T-helper 1 cell (primary cell): ENCODE results near the gene PTPN5.

Source experiments
- DNase-seq, 5 donors: peaks; one replicate each; pipeline ENCODE4 v3.0.0-alpha.2; 2012 to 2020

Gene PTPN5

DNA sequence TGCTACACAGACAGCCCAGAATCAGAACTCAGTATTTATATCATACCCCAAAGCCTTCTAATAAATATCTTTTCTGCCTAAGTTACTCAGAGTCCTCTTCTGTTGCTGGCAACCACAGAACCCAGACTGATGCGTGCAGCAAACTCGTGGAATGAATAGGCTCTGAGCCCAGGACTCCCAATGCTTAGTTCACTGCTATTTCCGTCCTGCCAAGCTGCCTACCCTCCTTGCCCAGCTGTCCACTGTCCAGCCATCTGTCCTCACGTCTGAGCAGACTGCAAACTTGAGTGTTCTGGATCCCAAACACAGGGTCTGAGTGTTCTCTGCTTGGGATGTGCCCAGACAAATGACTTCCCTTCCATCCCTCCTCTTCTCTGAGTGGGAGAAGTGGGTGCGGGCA, 19.4 kb downstream of the PTPN5 start:
- no peak for DNase-seq

DNA sequence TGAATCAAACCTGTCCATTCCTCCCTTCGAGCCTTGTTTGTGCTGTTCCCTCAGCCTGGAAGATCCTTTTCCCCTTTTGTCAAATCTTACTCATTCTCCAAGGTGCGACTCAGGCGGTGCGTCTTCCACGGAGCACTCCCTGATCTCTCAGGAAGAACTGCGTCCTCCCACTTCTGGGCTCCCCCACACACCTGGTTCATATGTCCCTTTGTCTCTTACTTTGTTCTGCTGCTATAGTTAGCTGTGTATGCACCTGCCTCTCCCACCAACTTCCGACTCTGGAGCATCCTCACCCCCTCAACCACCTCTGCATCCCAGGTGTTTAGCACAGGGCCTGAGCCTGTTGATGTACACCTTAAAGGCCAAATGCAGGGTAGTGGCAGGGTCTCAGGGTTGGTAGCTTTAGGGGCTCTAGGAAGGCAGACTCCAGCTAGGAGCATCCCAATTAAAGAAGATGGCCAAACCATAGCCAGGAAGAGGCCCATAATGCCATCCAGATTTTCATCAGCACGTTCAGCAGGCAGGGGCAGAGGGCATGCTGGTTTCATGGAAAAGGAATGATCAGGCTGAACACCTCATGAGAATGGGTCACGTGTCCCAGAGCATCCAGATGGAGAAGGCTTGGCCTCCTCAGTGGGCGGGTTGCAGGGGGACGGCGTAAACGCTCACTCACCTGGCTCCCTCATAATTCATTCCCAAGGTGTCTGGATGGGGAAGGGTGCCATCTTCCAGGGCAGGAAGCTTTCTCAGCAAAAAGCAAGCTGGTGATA, 20.1 kb downstream of the PTPN5 start:
- no peak for DNase-seq

DNA sequence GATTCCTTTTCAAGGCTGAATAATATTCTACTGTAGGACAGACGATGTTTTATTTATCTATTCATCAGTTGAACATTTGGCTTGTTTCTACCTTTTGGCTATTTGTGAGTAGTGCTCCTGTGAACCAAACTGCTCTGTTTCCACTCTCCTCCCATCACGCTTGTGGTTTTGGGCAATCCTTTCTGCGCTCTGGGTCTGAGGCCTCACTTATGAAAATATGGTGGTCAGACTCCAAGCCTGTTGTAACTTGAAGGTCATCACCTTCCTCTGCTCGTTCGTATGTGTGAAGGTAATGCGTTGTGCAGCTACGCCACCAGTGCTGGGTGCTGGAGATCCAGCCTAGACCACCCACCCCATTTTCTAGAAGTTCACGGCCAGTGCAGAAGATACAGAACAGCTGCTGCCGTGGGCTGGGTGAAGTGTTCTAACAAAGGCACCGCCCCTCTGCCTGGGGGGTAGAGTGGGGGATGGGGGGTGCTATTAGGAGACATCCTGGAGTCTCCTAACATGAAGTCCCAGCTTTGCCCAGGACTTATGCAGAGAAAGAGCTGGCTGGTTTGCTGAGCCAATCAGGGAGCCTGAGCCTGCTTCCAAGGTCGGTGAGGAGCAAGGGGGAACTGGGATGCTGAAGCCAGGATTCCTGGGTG, 21.0 kb downstream of the PTPN5 start:
- no peak for DNase-seq

DNA sequence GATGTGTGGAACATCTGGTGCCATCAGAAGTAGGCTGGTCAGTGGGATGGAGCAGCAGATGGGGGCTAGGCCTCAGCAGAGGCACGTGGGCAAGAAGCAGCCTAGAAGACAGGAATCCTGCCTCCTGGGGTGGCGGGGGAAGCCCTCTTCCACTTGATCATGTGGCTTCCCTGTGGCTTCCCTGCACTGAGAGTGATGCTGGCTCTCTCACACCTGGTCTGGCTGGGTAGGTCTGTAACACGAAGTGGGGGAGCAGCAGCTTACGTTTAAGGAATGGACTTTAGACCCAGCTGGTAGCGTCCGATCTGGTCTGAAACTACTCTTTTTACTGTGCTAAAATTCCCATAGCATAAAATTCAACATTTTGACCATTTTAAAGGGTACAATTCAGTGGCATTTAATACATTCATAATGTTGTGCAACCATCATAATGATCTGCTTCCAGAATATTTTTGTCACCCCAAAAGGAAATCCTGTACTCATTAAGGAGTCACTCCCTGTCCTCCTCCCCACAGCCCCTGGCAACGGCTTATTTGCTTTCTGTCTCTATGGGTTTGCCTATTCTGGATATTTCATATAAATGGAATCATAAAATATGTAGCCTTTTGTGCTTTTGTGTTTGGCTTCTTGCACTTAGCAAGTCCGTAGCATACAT, 21.7 kb downstream of the PTPN5 start:
- DNase-seq = no peak

DNA sequence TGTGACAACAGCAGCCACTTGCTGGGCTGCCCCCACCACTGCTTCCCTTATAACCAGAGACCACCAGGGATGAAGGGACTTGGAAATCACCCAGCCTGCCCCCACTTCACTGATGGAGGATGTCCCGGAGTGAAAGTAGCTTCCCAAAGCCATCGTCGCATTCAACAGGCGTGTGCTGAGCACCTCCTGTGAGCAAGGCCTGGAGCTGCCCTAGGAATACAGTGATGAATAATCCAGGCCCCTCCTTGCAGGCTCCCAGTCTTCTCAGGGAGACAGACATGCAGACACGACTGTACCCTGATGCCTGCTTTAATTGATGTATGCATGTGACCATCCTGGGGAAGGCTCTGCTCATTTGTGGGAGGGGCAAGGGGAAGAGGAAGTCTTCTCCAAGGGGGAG, 22.6 kb downstream of the PTPN5 start:
- DNase-seq = no peak

DNA sequence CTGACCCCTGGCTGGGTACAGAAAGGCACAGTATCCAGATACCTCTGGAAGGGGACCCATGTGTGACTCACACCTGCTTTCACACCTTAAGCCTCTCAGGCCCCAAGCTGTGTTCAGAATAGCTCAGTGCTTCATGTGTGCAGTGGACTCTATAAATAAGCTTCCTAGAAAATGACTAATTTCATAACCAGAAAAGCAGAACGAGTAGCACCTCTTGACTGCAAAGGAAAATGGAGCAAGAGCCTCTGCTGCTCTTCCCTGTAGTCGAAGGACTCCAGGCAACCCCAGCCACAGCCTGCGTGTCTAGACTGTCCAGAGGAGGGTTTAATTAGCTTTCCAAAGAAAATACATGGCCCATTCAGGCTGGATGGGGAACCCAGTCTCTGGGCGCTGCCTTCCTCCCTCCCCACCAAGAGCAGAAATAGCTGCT, 23.1 kb downstream of the PTPN5 start:
- DNase-seq = peak in 1 of 5 donors; percentile 68

DNA sequence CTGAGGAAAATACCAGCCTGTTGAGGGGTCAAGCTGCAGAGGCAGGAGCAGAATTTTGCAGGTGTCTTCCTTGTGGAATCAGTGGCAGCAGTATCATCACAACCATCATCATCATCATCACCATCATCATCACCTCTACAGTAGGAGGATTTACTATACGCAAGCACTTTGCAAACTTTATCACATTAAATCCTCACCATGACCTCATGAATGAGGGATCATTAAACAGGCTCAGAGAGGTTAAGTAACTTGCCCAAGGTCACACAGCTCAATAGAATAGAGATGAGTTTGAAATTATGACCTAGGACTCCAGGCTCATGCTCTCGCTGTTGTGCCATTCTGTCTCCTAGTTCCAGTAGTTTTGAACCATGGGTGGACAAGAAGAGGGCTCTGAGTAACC, 25.6 kb downstream of the PTPN5 start:
- no peak for DNase-seq

DNA sequence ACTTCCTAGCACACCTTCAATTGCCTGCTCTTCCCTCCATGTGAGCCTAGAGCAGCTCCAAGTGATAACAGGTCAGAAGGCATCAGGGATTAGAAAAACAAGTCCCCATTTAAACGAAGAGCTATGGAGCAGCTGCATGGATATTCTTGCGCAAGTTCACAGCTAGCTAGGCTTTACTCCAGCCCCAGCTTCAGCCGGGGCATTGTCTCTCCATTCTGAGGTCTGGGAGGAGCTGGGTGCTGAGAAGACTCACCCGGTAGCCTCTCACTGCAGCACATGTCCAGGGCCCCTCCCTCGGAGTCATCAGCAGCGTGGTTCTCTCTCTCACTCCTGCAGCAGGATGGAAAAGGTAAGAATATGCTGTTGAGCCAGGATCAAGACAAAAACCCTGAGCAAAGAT, 26.0 kb downstream of the PTPN5 start:
- DNase-seq = no peak

DNA sequence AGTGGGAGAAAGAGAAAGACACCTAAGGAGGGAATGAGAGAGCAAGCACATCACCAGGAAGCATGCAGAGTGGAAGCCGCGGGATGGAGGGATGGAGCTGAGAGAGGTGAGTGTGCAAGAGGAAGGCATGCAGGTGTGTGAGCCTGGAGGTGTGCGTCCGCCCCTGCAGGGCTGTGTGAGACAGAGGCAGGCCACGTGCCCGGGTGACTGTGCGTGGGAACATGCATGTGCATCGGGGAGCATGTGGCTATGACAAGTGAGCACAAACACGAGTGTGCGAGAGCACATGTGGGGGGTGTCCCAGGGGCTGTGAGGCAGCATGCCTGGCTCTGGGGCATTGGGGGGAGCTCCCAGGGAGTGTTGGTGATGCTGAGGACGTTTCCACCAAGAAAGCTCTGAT, 29.9 kb downstream of the PTPN5 start:
- DNase-seq = no peak

DNA sequence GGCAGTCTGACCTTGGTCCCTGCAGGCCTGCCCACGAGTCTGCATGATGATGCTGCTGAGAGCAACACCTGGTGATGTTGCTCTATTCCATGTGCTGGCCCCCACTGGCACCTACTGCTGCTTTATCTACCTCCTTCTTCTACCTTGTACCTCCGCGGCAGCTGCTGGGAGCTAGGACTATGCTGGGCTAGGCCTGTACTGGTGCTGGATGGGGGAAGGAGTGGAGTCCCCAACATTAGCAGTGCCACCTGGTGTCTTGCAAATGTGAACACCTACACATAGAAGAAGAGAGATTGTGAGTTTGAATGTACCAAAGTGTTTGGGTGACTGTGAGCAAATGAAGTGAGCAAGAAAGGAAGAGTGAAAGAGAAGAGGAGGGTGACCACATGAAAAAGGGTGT, 30.5 kb downstream of the PTPN5 start:
- DNase-seq = no peak

DNA sequence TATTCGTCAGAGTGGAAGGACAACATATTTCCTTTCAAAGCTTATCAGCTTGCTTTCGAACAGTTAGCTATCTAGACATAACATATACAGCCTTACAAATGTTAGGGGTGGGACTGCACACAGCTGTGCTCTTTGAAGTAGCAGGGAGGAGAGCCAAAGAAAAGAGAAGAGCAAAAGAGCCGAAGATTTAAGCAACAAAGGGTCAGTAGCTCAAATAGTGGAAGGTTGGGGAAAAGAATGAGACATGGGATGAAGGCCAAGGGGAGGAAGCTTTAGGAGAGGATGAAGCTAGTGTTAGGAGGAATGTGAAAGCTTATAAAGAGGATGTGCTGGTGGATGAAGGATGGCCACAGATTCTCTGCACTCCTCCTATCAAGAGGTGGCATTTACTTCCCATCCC, 33.8 kb downstream of the PTPN5 start:
- DNase-seq = no peak

DNA sequence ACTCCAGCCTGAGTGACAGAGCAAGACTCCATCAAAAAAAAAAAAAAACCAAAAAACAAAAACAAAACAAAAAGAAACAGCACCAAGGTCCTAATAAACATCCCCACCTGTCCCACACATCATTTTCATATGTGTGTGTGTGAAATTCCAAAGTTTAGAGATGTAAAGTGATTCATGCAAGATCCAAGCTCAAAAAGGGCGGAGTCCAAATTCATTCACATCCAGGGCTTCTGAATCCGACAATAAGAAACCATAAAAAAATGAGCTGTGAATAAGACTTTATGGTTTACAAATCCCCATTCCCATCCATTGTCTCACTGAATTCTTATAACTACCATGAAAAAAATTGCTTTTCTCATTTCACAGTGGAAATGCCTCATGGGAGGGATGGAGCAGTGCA, 34.7 kb downstream of the PTPN5 start:
- DNase-seq = no peak

DNA sequence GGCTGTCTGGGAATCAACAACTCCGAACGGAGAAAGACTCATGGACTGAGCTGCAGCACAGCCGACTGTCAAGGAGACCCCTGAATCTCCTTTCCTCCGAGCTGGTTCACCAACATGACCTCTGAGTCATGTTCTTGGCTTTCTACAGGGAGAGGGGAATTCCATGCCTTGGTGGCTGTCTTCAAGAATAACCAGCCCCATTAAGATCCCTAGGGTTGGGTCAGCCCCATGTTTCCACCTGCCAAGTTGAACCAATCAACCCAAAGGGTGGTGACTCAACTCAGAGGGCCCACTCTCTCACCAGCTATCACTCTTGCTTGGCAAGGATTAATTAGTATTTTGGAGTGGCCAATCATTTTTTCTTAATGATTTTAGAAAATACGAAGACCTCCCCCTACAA, 37.3 kb downstream of the PTPN5 start:
- DNase-seq = no peak

DNA sequence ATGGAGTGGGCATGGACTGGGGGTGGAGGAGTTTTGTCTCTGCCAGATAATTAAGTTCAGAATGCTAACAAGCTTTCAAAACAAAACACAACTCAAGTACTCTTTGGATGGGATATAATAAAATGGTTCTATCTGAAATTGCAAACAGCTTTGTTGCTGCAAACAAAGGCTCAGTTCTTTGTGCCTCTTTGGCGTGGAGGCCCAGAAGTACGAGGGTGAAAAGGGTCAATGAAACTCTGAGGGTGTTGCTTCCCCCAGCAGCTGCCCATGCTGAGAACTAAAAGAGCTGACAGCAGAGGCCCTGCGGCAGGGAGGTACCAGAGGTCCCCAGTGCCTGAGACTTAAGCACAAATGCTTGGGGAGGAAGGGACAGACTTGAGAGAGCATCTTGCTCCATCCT, 39.1 kb downstream of the PTPN5 start:
- no peak for DNase-seq

DNA sequence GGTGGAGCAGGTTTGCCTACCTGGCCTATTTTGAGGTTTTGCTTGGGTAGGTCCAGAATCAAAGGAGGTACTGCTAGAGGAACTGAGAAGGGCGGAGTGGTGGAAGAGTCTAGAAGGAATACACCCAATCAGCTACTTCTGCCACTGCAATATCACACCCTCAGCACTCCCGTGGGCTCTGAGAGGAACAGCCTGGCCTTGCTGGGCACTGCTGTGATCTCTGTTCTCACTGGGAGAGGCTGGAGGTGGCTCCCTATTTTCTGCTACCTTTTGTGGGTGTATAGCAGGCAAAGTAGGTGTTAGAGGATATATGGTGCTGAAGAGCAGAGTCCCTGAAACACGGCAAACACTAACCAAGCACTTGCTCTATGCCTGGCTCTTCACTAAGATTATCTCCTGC, 40.7 kb downstream of the PTPN5 start:
- DNase-seq = no peak

DNA sequence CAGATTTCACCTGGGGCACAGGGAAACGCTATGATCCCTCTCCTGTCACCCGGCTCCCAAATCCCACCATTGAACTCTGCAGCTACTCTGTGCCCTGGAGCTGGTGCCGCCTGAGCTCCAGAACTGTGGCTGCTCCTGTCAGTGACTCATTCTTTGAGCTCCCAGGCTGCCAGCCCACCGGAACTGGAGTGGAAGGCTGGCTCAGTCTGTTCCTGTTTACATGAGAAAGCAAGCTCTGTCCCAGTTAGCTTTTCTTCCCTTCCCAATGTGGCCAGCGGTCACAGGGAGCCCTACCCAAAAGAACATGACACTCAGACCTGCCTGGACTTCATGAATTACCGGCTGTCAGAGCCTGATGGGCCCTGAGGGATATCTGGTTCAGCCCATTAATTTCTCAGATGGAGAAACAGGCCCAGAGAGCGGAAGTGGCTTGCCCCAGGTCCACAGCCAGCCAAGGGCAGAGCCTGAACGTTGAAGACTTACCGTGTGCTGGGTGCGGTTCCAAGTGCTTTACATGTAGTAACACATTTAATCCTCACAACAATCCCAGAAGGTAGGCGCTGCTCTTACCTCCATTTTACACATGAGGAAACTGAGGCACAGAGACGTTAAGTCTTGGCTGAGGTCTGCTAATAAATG, 41.8 kb downstream of the PTPN5 start:
- no peak for DNase-seq

DNA sequence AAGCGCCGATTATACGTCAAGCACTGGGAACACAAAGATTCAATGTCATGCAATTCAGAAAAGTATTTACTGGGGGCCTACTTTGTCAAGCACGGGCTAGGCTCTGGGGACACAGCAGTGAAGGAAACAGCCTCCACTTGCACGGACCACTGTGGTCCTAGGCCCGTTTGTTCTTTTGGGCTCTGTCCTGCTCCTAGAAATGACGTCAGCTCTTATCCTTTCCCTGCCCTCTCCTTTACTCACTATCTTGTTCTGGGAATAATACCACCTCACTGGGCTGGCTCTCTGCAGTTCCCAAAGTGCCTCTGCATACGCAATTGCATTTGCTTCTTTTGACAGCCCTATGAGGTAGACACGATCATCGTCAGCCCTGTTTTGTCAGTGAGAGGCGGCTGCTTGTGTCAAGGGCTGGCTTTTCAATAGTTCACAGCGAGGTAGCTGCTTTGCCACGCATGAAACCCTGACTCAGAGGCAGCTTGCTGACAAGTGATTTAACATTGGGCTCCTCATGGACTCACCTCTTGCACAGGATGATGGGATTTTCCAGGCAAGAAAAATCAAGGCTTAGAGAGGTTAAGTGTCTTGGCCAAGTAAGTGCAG, 42.7 kb downstream of the PTPN5 start:
- DNase-seq = no peak

DNA sequence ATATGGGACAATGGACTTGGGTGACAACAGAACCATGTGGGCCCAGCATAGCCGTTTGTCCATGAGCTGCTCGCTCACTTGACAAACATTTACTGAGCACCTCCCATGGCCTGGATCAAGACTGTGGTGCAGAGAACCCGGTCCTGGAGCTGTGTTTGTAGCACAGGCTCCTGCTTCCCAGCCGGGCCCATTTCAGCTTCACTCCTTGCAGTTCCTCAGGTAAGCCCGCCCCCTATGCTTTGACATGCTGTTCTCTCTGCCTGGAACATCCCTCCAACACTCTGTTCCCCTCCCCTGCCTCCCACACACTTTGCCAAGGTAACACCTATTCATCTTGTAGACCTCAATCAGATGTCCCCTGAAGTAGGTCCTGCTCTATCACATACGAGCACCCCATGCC, 46.3 kb downstream of the PTPN5 start:
- DNase-seq = no peak

DNA sequence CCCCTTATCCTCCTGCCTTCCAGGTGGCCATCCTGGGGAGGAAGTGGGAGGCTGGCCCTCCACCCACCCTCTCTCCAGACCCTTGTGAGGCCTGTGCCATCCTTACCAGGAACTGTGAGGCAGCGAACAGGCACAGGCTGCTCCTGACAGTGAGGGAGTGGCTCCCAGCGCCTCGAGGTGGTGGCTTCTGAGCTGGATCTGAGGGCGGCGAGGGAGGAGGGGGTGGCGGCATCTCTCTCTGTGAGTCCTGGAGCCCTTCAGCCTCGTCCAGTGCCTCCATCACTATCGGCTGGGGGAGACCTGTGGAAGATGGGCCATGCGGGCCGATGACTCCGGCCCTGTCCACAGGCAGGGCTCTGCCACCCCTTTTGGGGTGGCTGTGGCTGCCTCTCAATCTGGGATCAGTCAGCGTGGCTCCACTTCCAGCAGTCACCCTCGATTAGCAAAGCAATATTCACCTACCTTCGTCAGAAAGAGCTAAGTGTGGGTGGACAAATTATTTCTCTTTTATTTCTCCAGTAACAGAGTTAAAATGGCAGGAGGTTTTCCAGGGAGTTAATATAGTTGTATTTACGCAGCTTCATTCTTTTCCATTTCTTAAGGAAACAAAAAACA, 47.6 kb downstream of the PTPN5 start:
- DNase-seq = no peak

DNA sequence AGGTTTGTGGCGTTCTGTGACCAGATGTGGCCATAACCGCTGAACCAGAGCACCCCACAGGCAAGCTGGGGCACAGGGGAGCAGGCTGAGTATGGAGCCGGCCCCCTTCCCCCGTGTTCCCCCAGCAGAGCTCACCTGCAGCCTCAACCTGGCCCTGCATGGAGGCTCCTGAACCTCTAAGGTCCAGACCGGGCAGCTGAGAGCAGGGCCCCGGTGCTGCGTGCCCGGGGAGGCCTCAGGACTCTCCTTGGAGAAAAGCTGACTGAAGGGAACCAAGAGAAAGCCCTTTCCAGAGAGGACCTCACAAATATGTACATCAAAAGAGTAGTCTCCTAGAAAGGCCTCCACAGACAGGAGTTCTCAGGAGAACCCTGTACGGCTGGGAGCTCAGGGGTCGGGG, 48.2 kb downstream of the PTPN5 start:
- DNase-seq = no peak

DNA sequence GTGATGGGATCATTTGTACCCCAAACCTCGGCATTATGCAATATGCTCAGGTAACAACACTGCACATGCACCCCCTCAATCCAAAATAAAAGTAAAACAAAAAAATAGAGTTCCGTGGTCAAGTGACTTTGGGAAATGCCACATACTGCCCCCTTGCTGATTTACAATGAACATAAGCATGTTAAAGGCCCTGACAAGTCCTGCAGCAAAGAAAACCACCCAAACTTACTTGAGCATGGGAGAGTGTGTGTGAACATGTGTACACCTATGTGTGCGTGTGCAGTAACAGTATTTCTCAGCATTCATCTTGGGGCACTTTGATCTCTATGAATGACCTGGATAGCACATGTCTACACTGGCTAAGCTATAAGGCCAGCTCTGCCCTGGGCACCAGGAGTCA, 49.8 kb downstream of the PTPN5 start:
- no peak for DNase-seq

DNA sequence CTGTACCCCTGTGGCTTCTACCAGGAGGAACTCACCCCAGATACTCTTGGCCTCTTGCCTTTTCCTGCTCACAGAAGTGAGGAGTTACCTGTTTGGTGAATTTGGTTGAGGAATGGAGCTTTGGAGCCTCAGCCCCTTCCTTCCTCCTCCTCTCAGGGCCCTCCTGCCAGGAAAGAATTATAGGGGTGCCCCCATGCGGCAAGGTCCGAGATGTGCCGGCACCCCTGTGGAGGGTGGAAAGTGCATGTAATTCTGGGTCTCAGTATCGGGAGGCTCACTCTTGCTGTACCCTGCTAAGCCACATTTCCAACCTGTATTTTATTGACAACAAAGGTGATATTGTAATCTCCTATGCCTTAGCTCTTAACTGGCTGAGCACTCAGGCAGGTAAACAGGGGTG, 51.9 kb downstream of the PTPN5 start:
- DNase-seq = no peak

DNA sequence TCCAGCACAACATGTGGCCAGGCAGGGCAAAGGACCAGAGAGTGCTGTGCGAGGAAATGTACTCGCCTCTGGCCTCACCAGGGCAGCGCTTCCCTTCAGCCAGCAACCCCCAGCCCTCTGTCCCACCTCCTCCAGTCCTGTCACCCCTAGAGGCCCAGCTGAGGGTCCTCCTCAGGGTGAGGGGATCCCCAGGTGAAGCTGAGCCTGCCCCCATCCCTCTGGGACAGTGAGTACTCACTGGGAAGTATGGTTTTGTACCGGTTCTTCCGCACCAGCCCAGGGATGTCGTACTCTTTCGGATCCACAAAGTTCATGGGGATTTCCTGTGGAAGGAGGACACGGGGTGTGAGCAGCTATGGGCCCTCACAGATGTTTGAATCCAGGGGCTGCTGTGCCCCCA, 54.0 kb downstream of the PTPN5 start:
- DNase-seq = no peak
